C4-2B (cell line): ENCODE results near the gene KSR2.

ENCODE experiments used
- ZFX ChIP-seq: fragments of 450-650 bp; IDR thresholded peaks from 2 replicates; pipeline ENCODE4 v1.6.1; 2017
- TF ChIP-seq, protein P1 (sequence below): fragments of 450-650 bp; conservative IDR thresholded peaks from 2 replicates; pipeline ENCODE4 v1.5.1; 2017; ENCODE audit warnings: mild to moderate bottlenecking

DNA sequence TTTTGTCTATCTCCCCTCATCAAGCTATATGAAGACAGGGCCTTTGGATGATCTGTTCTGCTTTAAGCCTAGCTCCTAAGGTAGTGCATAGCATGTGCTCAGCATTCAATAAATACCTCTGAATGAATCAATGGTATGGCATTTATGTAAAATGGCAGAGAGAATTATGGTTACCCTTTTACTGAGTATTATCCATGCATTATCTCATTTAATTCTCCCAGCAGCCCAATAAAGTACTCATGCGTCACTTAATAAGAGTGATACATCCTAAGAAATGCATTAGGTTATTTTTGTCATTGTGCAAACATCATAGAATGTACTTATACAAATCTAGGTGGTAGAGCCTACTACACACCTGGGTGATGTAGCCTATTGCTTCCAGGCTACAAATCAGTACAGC is 269.7 kb downstream of the KSR2 start:
- TF ChIP-seq, protein P1, sequence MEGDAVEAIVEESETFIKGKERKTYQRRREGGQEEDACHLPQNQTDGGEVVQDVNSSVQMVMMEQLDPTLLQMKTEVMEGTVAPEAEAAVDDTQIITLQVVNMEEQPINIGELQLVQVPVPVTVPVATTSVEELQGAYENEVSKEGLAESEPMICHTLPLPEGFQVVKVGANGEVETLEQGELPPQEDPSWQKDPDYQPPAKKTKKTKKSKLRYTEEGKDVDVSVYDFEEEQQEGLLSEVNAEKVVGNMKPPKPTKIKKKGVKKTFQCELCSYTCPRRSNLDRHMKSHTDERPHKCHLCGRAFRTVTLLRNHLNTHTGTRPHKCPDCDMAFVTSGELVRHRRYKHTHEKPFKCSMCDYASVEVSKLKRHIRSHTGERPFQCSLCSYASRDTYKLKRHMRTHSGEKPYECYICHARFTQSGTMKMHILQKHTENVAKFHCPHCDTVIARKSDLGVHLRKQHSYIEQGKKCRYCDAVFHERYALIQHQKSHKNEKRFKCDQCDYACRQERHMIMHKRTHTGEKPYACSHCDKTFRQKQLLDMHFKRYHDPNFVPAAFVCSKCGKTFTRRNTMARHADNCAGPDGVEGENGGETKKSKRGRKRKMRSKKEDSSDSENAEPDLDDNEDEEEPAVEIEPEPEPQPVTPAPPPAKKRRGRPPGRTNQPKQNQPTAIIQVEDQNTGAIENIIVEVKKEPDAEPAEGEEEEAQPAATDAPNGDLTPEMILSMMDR, result no peak
- TF ChIP-seq ZFX, result no peak
